K562 (cell line): Measurements from ENCODE around the gene ZNF140. TPM values are rescaled to one million over a fixed set of nuclear protein-coding genes. Genes with fewer than 3 reads are reported as not detected.

Source experiments
- BHLHE40 ChIP-seq: IDR thresholded peaks from 2 replicates; pipeline ENCODE4 v1.6.1; 2011; ENCODE audit warnings: low read length, improper control_type of control experiment
- CBFA2T3 ChIP-seq: fragments of 450-650 bp; IDR thresholded peaks from 2 replicates; pipeline ENCODE4 v1.6.1; 2017
- CBX3 ChIP-seq, 2 experiments: IDR thresholded peaks; 1 replicate in 1 of 2; 2 replicates in 1 of 2; pipeline ENCODE4 v1.6.1; 2012; ENCODE audit warnings: inconsistent platforms in 2 of 2, low read length in 2 of 2, borderline replicate concordance in 1 of 2, control low read depth in 1 of 2
- CEBPG ChIP-seq, 3 experiments: fragments of 200-800 bp in 1 of 3; sonication (Bioruptor generic) in 1 of 3; sonication (generic) in 1 of 3; formaldehyde crosslinking in 1 of 3; IDR thresholded peaks in 2 of 3; conservative IDR thresholded peaks in 1 of 3; 2 replicates each; pipeline versions ENCODE4 v1.6.1 to v1.8.0; 2016 to 2022; ENCODE audit warnings: missing compliant biosample characterization in 2 of 3, missing genetic modification characterization in 2 of 3, mild to moderate bottlenecking in 1 of 3, missing genetic modification reagents in 1 of 3
- HDAC1 ChIP-seq, 2 experiments: fragments of 450-650 bp; IDR thresholded peaks; 2 replicates each; pipeline ENCODE4 v1.6.1; 2016 to 2017; ENCODE audit warnings: inconsistent platforms in 1 of 2, mild to moderate bottlenecking in 1 of 2, moderate library complexity in 1 of 2
- KAT8 ChIP-seq: fragments of 450-650 bp; IDR thresholded peaks from 2 replicates; pipeline ENCODE4 v1.6.1; 2016; ENCODE audit warnings: low read depth, mild to moderate bottlenecking
- MCM7 ChIP-seq, 2 experiments: fragments of 450-650 bp; IDR thresholded peaks; 2 replicates each; pipeline ENCODE4 v1.6.1; 2016 to 2018
- MED1 ChIP-seq: sonication (generic); formaldehyde crosslinking; IDR thresholded peaks from 2 replicates; pipeline ENCODE4 v1.8.1; 2023; ENCODE audit warnings: missing genetic modification reagents, borderline replicate concordance
- RAD51 ChIP-seq: fragments of 450-650 bp; IDR thresholded peaks from 2 replicates; pipeline ENCODE4 v1.7.1; 2016; ENCODE audit warnings: low read depth, mild to moderate bottlenecking, borderline replicate concordance
- RBM34 ChIP-seq: fragments of 200-400 bp; formaldehyde crosslinking; IDR thresholded peaks from 2 replicates; pipeline ENCODE4 v1.6.1; 2018; ENCODE audit warnings: low read length, borderline replicate concordance; ENCODE audit not compliant: insufficient read depth
- SAFB2 ChIP-seq: fragments of 200-400 bp; formaldehyde crosslinking; IDR thresholded peaks from 2 replicates; pipeline ENCODE4 v1.6.1; 2018; ENCODE audit warnings: borderline replicate concordance, low read length, low read depth, moderate library complexity; ENCODE audit not compliant: severe bottlenecking
- SMAD1 ChIP-seq: fragments of 150-350 bp; IDR thresholded peaks from 2 replicates; pipeline ENCODE4 v1.6.1; 2014; ENCODE audit warnings: low read length, low read depth; ENCODE audit not compliant: partially characterized antibody
- STAT5A ChIP-seq: IDR thresholded peaks from 2 replicates; pipeline ENCODE4 v1.6.1; 2012; ENCODE audit warnings: low read length, inconsistent platforms, borderline replicate concordance
- STAT5B ChIP-seq: fragments of 250-450 bp; sonication (Bioruptor Pico); IDR thresholded peaks from 2 replicates; pipeline ENCODE4 v1.8.0; 2021; ENCODE audit warnings: mild to moderate bottlenecking, inconsistent platforms
- ZNF324 ChIP-seq: fragments of 250-450 bp; sonication (Bioruptor Pico); IDR thresholded peaks from 2 replicates; pipeline ENCODE4 v1.4.0; 2020; ENCODE audit warnings: mild to moderate bottlenecking
- ZSCAN32 ChIP-seq: fragments of 450-650 bp; formaldehyde crosslinking; IDR thresholded peaks from 2 replicates; pipeline ENCODE4 v1.4.0; 2020; ENCODE audit warnings: mild to moderate bottlenecking, moderate library complexity
- polyA plus RNA-seq, 8 experiments: library from polyadenylated mRNA; depleted of rRNA in 4 of 8; stranded (reverse) in 5 of 8; unstranded in 3 of 8; fragments of >200 nt; fragmentation: Nextera tagmentation in 2 of 8; fragmentation: Illumina TruSeq in 1 of 8; extraction: Ambion mirVana in 2 of 8; extraction: Trizol in 1 of 8; gene quantifications; 2 replicates each; pipeline versions ENCODE4 v1.2.1 to v1.2.3, GENCODE V29; 2011 to 2014; ENCODE audit warnings: inconsistent platforms in 1 of 8, missing spikeins in 1 of 8
- total RNA-seq, 7 experiments: library from RNA; depleted of rRNA in 6 of 7; stranded (reverse); fragments of >200 nt in 6 of 7; fragmentation: Illumina TruSeq in 2 of 7; extraction: Trizol in 2 of 7; gene quantifications; 2 replicates each; pipeline versions ENCODE4 v1.2.1 to v1.2.3, GENCODE V29; 2011 to 2021; ENCODE audit warnings: low replicate concordance in 1 of 7
- TF ChIP-seq, protein P1 (sequence below): sonication (generic); formaldehyde crosslinking; IDR thresholded peaks from 2 replicates; pipeline ENCODE4 v1.8.1; 2023; ENCODE audit warnings: mild to moderate bottlenecking, missing genetic modification reagents
- TF ChIP-seq, protein P2 (sequence below): fragments of 250-450 bp; sonication (Bioruptor Pico); IDR thresholded peaks from 2 replicates; pipeline ENCODE4 v1.4.0; 2020; ENCODE audit warnings: mild to moderate bottlenecking, moderate library complexity
- TF ChIP-seq, protein P3 (sequence below): conservative IDR thresholded peaks from 2 replicates; pipeline ENCODE4 v1.6.1; 2011; ENCODE audit warnings: low read depth, mild to moderate bottlenecking, low read length; ENCODE audit not compliant: control insufficient read depth
- TF ChIP-seq, protein P4 (sequence below), 2 experiments: IDR thresholded peaks; 2 replicates each; pipeline ENCODE4 v1.6.1; 2012; ENCODE audit warnings: improper control_type of control experiment in 2 of 2, low read depth in 2 of 2, low read length in 2 of 2, borderline replicate concordance in 1 of 2

ZNF140 gene
- total and polyA plus RNA-seq, 9 of the 15 experiments (the other 6 are each of a cell fraction or from before 2014, with no cell fraction given) = 1.6 to 10.9 (median 5.3) TPM

DNA sequence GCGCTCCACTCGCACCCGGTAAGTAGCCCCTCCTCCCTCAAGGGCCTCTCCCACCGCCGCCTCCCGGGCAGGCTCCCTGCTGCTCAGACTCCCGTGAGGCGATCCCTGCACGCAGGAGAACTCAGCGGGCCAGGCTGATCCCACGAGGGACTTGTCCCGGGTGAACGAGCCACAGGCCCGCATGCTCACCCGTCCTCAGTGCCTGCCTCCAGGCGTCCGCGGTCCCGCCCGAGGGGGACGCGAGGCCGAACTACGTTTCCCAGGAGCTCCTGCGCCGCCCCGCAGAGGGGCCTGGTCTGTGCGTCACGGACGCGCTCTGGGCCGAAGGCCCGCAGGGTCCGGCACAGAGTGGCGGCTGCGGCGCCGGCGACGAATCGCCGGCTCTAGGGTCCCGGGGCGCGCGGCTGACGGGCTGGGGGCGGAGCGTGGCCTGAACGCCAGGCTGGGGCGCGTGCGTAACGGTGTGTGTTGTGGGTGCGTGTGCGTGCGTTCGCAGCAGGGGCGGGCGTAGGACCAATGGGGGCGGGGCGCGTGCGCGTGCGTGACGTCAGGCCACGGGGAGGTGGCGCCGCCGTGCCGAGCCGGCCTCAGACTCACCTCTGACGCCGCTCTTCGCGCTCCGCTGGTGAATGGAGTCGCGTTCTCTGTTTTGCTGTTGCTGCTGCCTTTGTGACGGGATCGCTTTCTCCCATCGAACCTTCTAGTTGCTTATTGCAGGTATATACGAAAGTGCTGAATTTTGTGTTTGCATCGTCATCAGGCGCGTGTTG, 49.5 kb downstream of the ZNF140 start, which contains the start of the genes ZNF10 and ZNF891 (continued):
- TF ChIP-seq, protein P1, sequence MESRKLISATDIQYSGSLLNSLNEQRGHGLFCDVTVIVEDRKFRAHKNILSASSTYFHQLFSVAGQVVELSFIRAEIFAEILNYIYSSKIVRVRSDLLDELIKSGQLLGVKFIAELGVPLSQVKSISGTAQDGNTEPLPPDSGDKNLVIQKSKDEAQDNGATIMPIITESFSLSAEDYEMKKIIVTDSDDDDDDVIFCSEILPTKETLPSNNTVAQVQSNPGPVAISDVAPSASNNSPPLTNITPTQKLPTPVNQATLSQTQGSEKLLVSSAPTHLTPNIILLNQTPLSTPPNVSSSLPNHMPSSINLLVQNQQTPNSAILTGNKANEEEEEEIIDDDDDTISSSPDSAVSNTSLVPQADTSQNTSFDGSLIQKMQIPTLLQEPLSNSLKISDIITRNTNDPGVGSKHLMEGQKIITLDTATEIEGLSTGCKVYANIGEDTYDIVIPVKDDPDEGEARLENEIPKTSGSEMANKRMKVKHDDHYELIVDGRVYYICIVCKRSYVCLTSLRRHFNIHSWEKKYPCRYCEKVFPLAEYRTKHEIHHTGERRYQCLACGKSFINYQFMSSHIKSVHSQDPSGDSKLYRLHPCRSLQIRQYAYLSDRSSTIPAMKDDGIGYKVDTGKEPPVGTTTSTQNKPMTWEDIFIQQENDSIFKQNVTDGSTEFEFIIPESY (CRISPR knock-in tag) = peak; percentile 65
- TF ChIP-seq HDAC1 (IDR thresholded peaks at IDR 0.05) (peak in 1 of 2 experiments; percentile 56; a peak in 2 of 4 replicates), KAT8 (no peak), ZNF324 (CRISPR knock-in tag) (0 out of 2 replicates have a peak, but pooled peaks have one; percentile 29), RBM34 (no peak), CEBPG (CRISPR knock-in tag; IDR thresholded peaks at IDR 0.05) (no peak; the same call in 1 of the 2 replicates), CEBPG (tag; conservative IDR thresholded peaks at IDR 0.05 in 1 of 2, IDR thresholded peaks at IDR 0.05 in 1 of 2) (no peak), CBFA2T3 (no peak), MED1 (no peak), STAT5A (no peak), ZSCAN32 (no peak), BHLHE40 (peak; percentile 84), MCM7 (IDR thresholded peaks at IDR 0.05) (no peak), RAD51 (peak; percentile 26; the same call in 1 of the 2 replicates), CBX3 (IDR thresholded peaks at IDR 0.05; ENCODE audit: borderline replicate concordance in 1 of 2, low read length in 2 of 2) (peak in 1 of 2 experiments; percentile 62; a peak in 1 of 3 replicates), SAFB2 (no peak), SMAD1 (no peak), STAT5B (CRISPR knock-in tag) (no peak)
- TF ChIP-seq, protein P2, sequence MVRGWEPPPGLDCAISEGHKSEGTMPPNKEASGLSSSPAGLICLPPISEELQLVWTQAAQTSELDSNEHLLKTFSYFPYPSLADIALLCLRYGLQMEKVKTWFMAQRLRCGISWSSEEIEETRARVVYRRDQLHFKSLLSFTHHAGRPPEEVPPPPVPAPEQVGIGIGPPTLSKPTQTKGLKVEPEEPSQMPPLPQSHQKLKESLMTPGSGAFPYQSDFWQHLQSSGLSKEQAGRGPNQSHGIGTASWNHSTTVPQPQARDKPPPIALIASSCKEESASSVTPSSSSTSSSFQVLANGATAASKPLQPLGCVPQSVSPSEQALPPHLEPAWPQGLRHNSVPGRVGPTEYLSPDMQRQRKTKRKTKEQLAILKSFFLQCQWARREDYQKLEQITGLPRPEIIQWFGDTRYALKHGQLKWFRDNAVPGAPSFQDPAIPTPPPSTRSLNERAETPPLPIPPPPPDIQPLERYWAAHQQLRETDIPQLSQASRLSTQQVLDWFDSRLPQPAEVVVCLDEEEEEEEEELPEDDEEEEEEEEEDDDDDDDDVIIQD (CRISPR knock-in tag) = no peak
- TF ChIP-seq, protein P3, sequence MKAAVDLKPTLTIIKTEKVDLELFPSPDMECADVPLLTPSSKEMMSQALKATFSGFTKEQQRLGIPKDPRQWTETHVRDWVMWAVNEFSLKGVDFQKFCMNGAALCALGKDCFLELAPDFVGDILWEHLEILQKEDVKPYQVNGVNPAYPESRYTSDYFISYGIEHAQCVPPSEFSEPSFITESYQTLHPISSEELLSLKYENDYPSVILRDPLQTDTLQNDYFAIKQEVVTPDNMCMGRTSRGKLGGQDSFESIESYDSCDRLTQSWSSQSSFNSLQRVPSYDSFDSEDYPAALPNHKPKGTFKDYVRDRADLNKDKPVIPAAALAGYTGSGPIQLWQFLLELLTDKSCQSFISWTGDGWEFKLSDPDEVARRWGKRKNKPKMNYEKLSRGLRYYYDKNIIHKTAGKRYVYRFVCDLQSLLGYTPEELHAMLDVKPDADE = peak; percentile 93
- TF ChIP-seq, protein P4, sequence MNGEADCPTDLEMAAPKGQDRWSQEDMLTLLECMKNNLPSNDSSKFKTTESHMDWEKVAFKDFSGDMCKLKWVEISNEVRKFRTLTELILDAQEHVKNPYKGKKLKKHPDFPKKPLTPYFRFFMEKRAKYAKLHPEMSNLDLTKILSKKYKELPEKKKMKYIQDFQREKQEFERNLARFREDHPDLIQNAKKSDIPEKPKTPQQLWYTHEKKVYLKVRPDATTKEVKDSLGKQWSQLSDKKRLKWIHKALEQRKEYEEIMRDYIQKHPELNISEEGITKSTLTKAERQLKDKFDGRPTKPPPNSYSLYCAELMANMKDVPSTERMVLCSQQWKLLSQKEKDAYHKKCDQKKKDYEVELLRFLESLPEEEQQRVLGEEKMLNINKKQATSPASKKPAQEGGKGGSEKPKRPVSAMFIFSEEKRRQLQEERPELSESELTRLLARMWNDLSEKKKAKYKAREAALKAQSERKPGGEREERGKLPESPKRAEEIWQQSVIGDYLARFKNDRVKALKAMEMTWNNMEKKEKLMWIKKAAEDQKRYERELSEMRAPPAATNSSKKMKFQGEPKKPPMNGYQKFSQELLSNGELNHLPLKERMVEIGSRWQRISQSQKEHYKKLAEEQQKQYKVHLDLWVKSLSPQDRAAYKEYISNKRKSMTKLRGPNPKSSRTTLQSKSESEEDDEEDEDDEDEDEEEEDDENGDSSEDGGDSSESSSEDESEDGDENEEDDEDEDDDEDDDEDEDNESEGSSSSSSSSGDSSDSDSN (IDR thresholded peaks at IDR 0.05; ENCODE audit: borderline replicate concordance in 1 of 2, low read depth in 2 of 2, low read length in 2 of 2) = peak in 1 of 2 experiments; percentile 28; a peak in 1 of 4 replicates
